ENCODE measurements around the gene COPZ2.
A peak's percentile ranks its signal among the peaks of the same experiment; 100 is the strongest.
"Not testable (repeated sequence)": the region's sequence is repeated elsewhere in the genome, so short reads cannot be mapped to it uniquely, and the experiment has no call there.

COPZ2 gene

DNA sequence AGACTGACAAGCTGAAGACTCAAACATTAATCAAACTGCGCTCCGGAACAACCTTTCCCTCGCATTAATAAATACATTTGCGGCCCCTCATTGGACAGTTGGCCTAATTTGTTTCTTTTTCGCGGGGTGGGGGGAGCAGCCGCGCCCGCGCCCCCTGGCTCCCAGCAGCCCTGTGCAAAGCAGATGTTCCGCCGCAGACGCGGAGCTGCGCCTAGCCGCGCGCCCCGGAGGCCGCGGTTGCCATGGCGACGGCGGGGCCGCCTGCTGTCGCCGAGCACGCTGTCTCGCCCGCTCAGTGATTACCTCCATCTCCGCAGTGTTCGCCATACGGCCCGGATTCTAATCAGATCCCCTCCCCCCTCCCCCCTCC lies 25.5 kb downstream of the COPZ2 start:
- peak; percentile 44 to 49 (median 44) for DNase-seq
- peaks cover 10% of the 10 kb centered on the region for H3K4me1 ChIP-seq (ENCODE audit: control insufficient read depth, insufficient read depth, low read length, poor library complexity, severe bottlenecking)
- H3K36me3 ChIP-seq (ENCODE audit: control insufficient read depth, insufficient read depth, low read length), result no peaks in the 10 kb centered on the region
- no peak overlapping the region for H3K27ac ChIP-seq (ENCODE audit: insufficient read depth, low read length, poor library complexity, severe bottlenecking)
- H3K9me3 ChIP-seq (ENCODE audit: control insufficient read depth, low read length), result no peaks in the 10 kb centered on the region
- peak overlapping the region; percentile 57 for H3K4me3 ChIP-seq (ENCODE audit: insufficient read depth, low read depth, low read length, poor library complexity, severe bottlenecking)
- H3K27me3 ChIP-seq (replicated peaks; ENCODE audit: control insufficient read depth, insufficient read depth, low read length, poor library complexity, severe bottlenecking), result peaks cover 15% of the 10 kb centered on the region

DNA sequence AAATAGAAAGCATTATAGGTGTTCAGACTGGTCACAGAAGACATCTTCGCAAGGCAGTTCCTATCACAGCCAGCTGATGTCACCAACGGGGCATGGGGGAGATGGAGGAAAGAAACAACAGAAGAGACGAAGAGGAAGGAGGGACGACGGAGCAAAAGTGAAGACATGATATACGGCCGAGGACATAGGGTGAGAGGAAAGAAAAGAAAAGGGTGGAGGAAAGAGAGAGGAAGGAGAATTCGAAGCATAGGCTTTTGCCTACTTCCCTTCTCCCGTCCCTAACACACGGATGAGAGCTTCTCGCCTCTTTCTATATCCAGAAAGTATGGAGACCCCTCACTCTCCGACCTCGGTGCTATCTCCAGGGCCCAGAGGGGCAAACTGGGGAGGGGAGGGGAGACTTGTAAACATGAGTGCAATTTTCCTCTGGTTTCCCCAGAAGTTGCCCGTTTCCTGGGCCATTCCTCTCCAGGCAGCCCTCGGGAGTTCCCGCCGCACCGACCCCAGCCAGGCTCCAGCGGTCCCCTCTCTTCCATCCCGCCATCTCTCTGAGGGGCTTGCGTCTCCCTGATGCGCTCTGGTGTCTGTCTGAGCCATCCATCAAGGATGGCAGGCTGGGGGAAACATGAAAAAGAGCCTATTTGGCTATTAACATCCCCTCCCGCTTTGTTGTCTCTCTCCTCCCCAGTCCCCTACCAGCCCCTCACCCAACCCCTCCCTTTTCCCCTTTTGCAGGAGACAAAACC lies 26.0 kb downstream of the COPZ2 start:
- peaks cover 10% of the 10 kb centered on the region for H3K4me1 ChIP-seq (ENCODE audit: control insufficient read depth, insufficient read depth, low read length, poor library complexity, severe bottlenecking)
- H3K4me3 ChIP-seq (ENCODE audit: insufficient read depth, low read depth, low read length, poor library complexity, severe bottlenecking), result peak overlapping the region; percentile 57
- no peaks in the 10 kb centered on the region for H3K9me3 ChIP-seq (ENCODE audit: control insufficient read depth, low read length)
- peak in 2 of 3 donors; percentile 6 to 16 for DNase-seq
- H3K27me3 ChIP-seq (replicated peaks; ENCODE audit: control insufficient read depth, insufficient read depth, low read length, poor library complexity, severe bottlenecking), result peaks cover 15% of the 10 kb centered on the region
- H3K36me3 ChIP-seq (ENCODE audit: control insufficient read depth, insufficient read depth, low read length), result no peaks in the 10 kb centered on the region
- no peak overlapping the region for H3K27ac ChIP-seq (ENCODE audit: insufficient read depth, low read length, poor library complexity, severe bottlenecking)

DNA sequence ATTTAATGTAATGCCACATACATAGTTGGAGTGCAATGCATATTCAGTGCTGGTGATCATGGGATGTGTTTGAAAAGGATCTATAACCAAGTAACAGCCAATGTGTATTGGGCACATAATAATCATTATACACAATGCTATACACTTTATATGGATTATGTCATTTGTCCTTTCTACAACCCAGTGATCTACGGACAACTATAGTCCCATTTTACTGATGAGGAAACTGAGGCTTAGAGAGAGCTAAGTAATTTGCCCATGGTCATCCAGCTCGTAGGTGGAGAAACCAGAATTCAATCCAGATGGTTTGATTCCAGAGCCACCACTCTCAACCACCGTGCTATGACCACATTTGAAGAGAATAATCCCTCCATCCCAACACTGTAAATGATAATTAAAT lies 27.4 kb downstream of the COPZ2 start:
- no peak overlapping the region for H3K4me3 ChIP-seq (ENCODE audit: insufficient read depth, low read depth, low read length, poor library complexity, severe bottlenecking)
- no peak for DNase-seq
- no peaks in the 10 kb centered on the region for H3K9me3 ChIP-seq (ENCODE audit: control insufficient read depth, low read length)
- no peaks in the 10 kb centered on the region for H3K36me3 ChIP-seq (ENCODE audit: control insufficient read depth, insufficient read depth, low read length)
- H3K4me1 ChIP-seq (ENCODE audit: control insufficient read depth, insufficient read depth, low read length, poor library complexity, severe bottlenecking), result peaks cover 10% of the 10 kb centered on the region
- peaks cover 15% of the 10 kb centered on the region for H3K27me3 ChIP-seq (replicated peaks; ENCODE audit: control insufficient read depth, insufficient read depth, low read length, poor library complexity, severe bottlenecking)
- H3K27ac ChIP-seq (ENCODE audit: insufficient read depth, low read length, poor library complexity, severe bottlenecking), result no peak overlapping the region

DNA sequence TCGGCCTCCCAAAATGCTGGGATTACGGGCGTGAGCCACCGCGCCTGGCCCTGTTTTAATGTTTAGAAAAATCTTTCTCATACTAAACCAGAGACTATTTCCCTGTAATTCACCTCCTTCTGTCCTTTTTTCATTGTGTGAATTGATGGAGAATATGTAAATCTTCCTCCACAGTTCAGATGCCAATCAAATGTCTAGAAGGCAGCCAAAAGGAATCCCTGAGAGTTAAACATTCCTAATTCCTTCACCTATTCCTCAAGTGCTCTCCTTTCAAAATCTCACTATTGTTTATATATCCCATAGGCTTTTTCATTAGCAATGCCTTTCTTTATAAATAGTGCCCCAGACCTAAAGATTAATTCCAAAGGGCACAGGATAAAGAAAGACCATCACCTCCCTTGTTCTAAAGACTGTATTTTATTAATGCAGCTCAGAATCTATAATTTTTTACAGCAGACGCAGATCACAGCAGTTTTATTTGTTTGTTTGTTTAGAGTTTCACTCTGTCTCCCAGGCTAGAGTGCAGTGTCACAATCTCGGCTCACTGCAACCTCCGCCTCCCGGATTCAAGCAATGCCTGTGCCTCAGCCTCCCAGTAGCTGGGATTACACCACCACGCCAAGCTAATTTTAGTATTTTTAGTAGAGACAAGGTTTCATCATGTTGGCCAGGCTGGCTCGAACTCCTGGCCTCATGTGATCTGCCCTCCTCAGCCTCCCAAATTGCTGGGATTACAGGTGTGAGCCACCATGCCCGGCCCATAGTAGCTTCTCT lies 30.5 kb downstream of the COPZ2 start:
- Histone ChIP-seq H3K4me3 (ENCODE audit: insufficient read depth, low read depth, low read length, poor library complexity, severe bottlenecking) (no peak overlapping the region), H3K36me3 (ENCODE audit: control insufficient read depth, insufficient read depth, low read length) (no peaks in the 10 kb centered on the region), H3K9me3 (ENCODE audit: control insufficient read depth, low read length) (no peaks in the 10 kb centered on the region), H3K27me3 (replicated peaks; ENCODE audit: control insufficient read depth, insufficient read depth, low read length, poor library complexity, severe bottlenecking) (peaks cover 8% of the 10 kb centered on the region), H3K4me1 (ENCODE audit: control insufficient read depth, insufficient read depth, low read length, poor library complexity, severe bottlenecking) (peaks cover 8% of the 10 kb centered on the region), H3K27ac (ENCODE audit: insufficient read depth, low read length, poor library complexity, severe bottlenecking) (no peak overlapping the region)
- no peak for DNase-seq

DNA sequence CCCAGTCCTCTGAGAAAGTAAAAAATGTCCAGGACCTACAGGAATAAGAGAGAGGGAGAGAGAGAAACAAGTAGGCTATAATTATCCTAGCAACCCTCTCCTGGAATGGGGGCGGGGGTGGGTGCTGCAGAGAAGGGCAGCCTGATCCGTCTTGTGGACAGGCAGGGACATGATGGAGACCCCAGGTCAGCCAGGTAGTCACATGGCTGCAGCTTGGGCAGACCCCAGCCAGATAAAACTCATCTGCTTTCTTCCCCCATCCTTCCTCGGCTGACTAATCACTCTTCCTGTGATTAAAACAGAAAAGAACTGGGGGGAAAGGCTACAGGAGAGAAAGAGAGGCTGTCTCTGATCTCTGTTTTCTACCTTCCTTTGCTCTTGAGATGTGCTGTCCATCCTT lies 32.6 kb downstream of the COPZ2 start:
- no peak for DNase-seq
- Histone ChIP-seq H3K9me3 (ENCODE audit: control insufficient read depth, low read length) (no peaks in the 10 kb centered on the region), H3K27me3 (replicated peaks; ENCODE audit: control insufficient read depth, insufficient read depth, low read length, poor library complexity, severe bottlenecking) (peaks cover 2% of the 10 kb centered on the region), H3K27ac (ENCODE audit: insufficient read depth, low read length, poor library complexity, severe bottlenecking) (no peak overlapping the region), H3K4me3 (ENCODE audit: insufficient read depth, low read depth, low read length, poor library complexity, severe bottlenecking) (no peak overlapping the region), H3K4me1 (ENCODE audit: control insufficient read depth, insufficient read depth, low read length, poor library complexity, severe bottlenecking) (no peaks in the 10 kb centered on the region), H3K36me3 (ENCODE audit: control insufficient read depth, insufficient read depth, low read length) (no peaks in the 10 kb centered on the region)

DNA sequence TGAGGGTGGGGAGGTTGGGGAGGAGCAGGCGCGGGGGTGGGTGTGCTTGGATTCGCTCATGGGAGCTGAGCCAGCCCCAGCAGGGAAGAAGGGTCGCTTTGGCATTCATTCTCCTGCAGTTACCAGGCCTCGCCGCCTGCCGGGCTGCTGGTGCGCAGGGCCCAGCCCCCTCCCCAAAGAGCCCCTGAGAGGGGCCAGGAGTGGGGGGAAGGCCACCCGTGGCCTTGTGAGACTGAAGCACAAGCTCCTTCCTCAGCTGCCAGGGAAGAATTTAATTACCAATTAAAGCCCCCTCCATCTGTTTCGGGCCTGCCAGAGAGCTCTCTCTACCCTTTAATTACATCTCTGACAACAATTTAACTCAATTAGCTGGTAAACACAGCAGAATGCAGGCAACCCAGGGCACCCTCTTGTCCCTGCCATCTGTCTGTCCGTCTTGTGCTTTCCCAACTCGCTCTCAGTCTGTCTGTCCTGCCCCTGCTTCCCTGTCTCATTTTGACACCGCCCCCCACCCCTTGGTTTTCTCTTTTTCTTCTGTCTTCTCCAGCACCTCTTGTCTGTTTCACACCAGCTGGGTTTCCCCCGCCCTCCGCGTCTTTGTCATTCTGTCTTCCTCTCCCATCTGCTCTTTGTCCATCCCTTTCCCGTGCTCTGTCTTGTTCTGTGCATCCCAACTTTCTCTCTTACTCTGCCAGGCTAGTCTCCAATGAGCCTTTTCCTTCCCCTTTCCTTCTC lies 34.0 kb downstream of the COPZ2 start:
- H3K27ac ChIP-seq (ENCODE audit: insufficient read depth, low read length, poor library complexity, severe bottlenecking), result no peak overlapping the region
- DNase-seq, result no peak
- H3K4me1 ChIP-seq (ENCODE audit: control insufficient read depth, insufficient read depth, low read length, poor library complexity, severe bottlenecking), result no peaks in the 10 kb centered on the region
- no peaks in the 10 kb centered on the region for H3K27me3 ChIP-seq (replicated peaks; ENCODE audit: control insufficient read depth, insufficient read depth, low read length, poor library complexity, severe bottlenecking)
- H3K9me3 ChIP-seq (ENCODE audit: control insufficient read depth, low read length), result no peaks in the 10 kb centered on the region
- H3K4me3 ChIP-seq (ENCODE audit: insufficient read depth, low read depth, low read length, poor library complexity, severe bottlenecking), result no peak overlapping the region
- H3K36me3 ChIP-seq (ENCODE audit: control insufficient read depth, insufficient read depth, low read length), result no peaks in the 10 kb centered on the region

DNA sequence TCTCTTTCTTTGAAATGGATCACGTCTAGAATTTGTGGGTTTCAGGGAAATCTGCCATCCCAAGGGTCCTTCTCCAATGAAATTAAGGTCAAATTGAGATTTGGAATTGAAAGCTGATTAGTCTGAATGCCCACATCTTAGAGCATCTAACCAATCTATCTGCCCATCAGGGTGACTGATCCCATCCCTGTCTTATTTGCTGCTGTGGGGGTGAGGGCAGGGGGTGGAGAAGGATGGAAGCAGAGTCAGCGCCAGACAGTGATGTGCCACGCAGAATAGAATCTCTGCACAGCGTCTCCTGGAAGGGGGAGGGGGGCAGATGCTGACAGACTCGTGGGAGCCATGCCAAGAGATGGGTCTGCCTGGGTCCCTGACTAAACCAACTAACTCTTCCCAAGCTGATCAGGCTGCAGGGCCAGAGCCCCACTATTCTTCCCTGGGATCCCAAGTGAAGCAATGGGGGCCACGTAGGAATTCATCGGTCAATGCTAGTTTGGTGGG lies 34.6 kb downstream of the COPZ2 start:
- Histone ChIP-seq H3K27me3 (replicated peaks; ENCODE audit: control insufficient read depth, insufficient read depth, low read length, poor library complexity, severe bottlenecking) (no peaks in the 10 kb centered on the region), H3K4me1 (ENCODE audit: control insufficient read depth, insufficient read depth, low read length, poor library complexity, severe bottlenecking) (no peaks in the 10 kb centered on the region), H3K4me3 (ENCODE audit: insufficient read depth, low read depth, low read length, poor library complexity, severe bottlenecking) (no peak overlapping the region), H3K9me3 (ENCODE audit: control insufficient read depth, low read length) (no peaks in the 10 kb centered on the region), H3K27ac (ENCODE audit: insufficient read depth, low read length, poor library complexity, severe bottlenecking) (no peak overlapping the region), H3K36me3 (ENCODE audit: control insufficient read depth, insufficient read depth, low read length) (no peaks in the 10 kb centered on the region)
- no peak for DNase-seq

DNA sequence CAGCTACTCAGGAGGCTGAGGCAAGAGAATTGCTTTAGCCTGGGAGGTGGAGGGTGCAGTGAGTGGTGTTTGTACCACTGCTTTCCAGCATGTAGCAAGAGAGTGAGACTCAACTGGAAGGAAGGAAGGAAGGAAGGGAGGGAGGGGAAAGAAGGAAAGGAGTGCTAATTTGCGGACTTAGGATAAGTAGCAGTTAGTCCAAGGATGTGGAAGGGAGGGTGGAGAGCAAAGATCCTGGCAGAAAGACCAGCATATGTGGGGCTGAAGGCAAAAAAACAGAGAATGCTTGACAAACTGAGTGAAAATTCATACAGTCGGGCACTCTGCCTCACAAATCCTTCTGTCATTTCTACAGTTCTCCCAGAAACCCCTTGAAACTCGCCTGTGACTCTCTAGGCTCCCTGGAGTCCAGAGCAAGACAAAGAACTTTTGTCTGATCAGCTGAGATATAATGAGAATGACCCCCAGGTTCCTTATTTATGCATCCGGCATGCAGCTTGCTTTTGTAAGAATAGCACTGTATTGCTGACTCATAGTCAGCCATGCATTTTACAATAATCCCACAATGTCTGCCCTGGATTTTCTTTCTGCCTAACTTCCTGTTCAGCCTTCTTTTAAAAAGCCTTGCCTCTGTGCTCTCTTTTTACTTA lies 35.2 kb downstream of the COPZ2 start:
- no peaks in the 10 kb centered on the region for H3K9me3 ChIP-seq (ENCODE audit: control insufficient read depth, low read length)
- H3K36me3 ChIP-seq (ENCODE audit: control insufficient read depth, insufficient read depth, low read length), result no peaks in the 10 kb centered on the region
- no peaks in the 10 kb centered on the region for H3K4me1 ChIP-seq (ENCODE audit: control insufficient read depth, insufficient read depth, low read length, poor library complexity, severe bottlenecking)
- no peak overlapping the region for H3K4me3 ChIP-seq (ENCODE audit: insufficient read depth, low read depth, low read length, poor library complexity, severe bottlenecking)
- H3K27ac ChIP-seq (ENCODE audit: insufficient read depth, low read length, poor library complexity, severe bottlenecking), result no peak overlapping the region
- no peaks in the 10 kb centered on the region for H3K27me3 ChIP-seq (replicated peaks; ENCODE audit: control insufficient read depth, insufficient read depth, low read length, poor library complexity, severe bottlenecking)
- no peak for DNase-seq

DNA sequence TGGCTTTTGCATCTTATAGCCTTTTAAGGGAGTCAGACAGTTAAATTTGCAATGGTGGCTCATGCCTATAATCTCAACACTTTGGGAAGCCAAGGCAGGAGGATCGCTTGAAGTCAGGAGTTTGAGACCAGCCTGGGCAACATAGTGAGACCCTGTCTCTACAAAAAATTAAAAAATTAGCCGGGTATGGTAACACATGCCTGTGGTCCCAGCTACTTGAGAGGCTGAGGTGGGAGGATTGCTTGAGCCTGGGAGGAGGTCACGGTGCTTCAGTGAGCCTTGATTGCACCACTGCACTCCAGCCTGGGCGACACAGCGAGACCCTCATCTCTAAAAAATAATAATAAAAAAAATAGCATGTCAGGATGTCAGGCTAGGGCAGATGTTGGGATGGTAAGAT lies 35.9 kb downstream of the COPZ2 start:
- not testable (repeated sequence) for DNase-seq; H3K27ac ChIP-seq (ENCODE audit: insufficient read depth, low read length, poor library complexity, severe bottlenecking); H3K4me3 ChIP-seq (ENCODE audit: insufficient read depth, low read depth, low read length, poor library complexity, severe bottlenecking); H3K9me3 ChIP-seq (ENCODE audit: control insufficient read depth, low read length); H3K36me3 ChIP-seq (ENCODE audit: control insufficient read depth, insufficient read depth, low read length); H3K27me3 ChIP-seq (replicated peaks; ENCODE audit: control insufficient read depth, insufficient read depth, low read length, poor library complexity, severe bottlenecking); H3K4me1 ChIP-seq (ENCODE audit: control insufficient read depth, insufficient read depth, low read length, poor library complexity, severe bottlenecking)

Measured in effector memory CD4-positive, alpha-beta T cell (primary cell).